Chondrocyte (in vitro differentiated cells): ENCODE results near the gene GRHL3. TPM values are rescaled to one million over a fixed set of nuclear protein-coding genes. Genes with fewer than 3 reads are reported as not detected.
"Not testable (repeated sequence)": the region's sequence is repeated elsewhere in the genome, so short reads cannot be mapped to it uniquely, and the experiment has no call there.

Source experiments
- DNase-seq: peaks from one replicate; pipeline ENCODE4 v3.0.0; 2021; ENCODE audit warnings: mixed read lengths, low spot score
- H3K27ac Mint-ChIP-seq: one replicate; pipeline ENCODE4 v1.8.0; 2021; ENCODE audit warnings: mild to moderate bottlenecking, moderate library complexity, mixed read lengths; ENCODE audit not compliant: unreplicated experiment
- H3K27me3 Mint-ChIP-seq: 2 replicates; pipeline ENCODE4 v1.8.0; 2021; ENCODE audit warnings: low read depth, mixed read lengths
- H3K36me3 Mint-ChIP-seq: 2 replicates; pipeline ENCODE4 v1.8.0; 2021; ENCODE audit warnings: low read depth, mixed read lengths
- H3K4me1 Mint-ChIP-seq: 2 replicates; pipeline ENCODE4 v1.8.0; 2021; ENCODE audit warnings: low read depth, mild to moderate bottlenecking, mixed read lengths
- H3K4me3 Mint-ChIP-seq: one replicate; pipeline ENCODE4 v1.8.0; 2021; ENCODE audit warnings: mild to moderate bottlenecking, moderate library complexity, mixed read lengths; ENCODE audit not compliant: unreplicated experiment
- H3K9me3 Mint-ChIP-seq: 2 replicates; pipeline ENCODE4 v1.8.0; 2021; ENCODE audit warnings: low read depth, mixed read lengths
- long read RNA-seq: library from polyadenylated mRNA; stranded (forward); transcript quantifications from one replicate; pipeline ENCODE4 v2.0.0, GENCODE V29; 2021
- total RNA-seq: library from RNA; stranded (reverse); gene quantifications from 3 replicates; pipeline ENCODE4 v1.2.1, GENCODE V29; 2021
- TF ChIP-seq, protein P1 (sequence below): fragments of 200-600 bp; sonication (generic); IDR thresholded peaks from 2 replicates; pipeline ENCODE4 v1.5.0; 2021; ENCODE audit warnings: antibody characterized with exemption, mild to moderate bottlenecking, moderate library complexity

The GRHL3 gene
- total RNA-seq, result 0.07 TPM in 1 of 3 replicates, not detected in the others
- long read RNA-seq, partial matches to known transcripts, result 0 of 2 reads
- long read RNA-seq, other reads (novel, unspliced or antisense), result 2 of 2 reads

GRCh38 chr1:24319312-24319863 lies at the start of gene GRHL3:
GRHL3 (plus strand) TSS chr1:24319357; CDS start chr1:24319552, 195 bp downstream.
- no peaks in the 10 kb centered on the region for H3K9me3 Mint-ChIP-seq
- TF ChIP-seq, protein P1, sequence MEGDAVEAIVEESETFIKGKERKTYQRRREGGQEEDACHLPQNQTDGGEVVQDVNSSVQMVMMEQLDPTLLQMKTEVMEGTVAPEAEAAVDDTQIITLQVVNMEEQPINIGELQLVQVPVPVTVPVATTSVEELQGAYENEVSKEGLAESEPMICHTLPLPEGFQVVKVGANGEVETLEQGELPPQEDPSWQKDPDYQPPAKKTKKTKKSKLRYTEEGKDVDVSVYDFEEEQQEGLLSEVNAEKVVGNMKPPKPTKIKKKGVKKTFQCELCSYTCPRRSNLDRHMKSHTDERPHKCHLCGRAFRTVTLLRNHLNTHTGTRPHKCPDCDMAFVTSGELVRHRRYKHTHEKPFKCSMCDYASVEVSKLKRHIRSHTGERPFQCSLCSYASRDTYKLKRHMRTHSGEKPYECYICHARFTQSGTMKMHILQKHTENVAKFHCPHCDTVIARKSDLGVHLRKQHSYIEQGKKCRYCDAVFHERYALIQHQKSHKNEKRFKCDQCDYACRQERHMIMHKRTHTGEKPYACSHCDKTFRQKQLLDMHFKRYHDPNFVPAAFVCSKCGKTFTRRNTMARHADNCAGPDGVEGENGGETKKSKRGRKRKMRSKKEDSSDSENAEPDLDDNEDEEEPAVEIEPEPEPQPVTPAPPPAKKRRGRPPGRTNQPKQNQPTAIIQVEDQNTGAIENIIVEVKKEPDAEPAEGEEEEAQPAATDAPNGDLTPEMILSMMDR, result no peak
- H3K27ac Mint-ChIP-seq, result no peak within 1 kb of the TSS
- H3K4me3 Mint-ChIP-seq, result peak within 1 kb of the TSS; percentile 52
- H3K27me3 Mint-ChIP-seq, result peaks cover 22% of the 10 kb centered on the region
- no peaks in the 10 kb centered on the region for H3K36me3 Mint-ChIP-seq
- no peak for DNase-seq
- H3K4me1 Mint-ChIP-seq, result peaks cover 36% of the 10 kb centered on the region

DNA sequence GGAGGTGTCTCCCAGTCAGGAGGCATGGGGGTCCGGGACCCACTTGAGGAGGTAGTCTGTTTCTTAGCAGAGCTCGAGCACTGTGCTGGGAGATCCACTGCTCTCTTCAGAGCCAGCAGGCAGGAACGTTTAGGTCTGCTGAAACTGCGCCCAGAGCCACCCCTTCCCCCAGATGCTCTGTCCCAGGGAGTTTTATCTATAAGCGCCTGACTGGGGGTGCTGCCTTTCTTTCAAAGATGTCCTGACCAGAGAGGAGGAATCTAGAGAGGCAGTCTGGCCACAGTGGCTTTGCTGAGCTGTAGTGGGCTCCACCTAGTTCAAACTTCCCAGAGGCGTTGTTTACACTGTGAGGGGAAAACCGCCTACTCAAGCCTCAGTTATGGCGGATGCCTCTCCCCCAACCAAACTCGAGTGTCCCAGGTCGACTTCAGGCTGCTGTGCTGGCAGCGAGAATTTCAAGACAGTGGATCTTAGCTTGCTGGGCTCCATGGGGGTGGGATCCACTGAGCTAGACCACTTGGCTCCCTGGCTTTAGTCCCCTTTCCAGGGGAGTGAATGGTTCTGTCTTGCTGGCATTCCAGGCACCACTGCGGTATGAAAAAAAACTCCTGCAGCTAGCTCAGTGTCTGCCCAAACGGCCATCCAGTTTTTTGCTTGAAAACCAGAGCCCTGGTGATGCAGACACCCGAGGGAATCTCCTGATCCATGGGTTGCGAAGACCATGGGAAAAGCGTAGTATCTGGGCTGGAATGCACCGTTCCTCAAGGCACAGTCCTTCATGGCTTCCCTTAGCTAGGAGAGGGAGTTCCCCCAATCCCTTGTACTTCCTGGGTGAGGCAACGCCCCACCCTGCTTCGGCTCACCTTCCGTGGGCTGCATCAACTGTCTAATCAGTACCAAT lies 44.7 kb upstream of the GRHL3 start:
- Mint-ChIP-seq H3K27me3 (peaks cover 10% of the 10 kb centered on the region), H3K36me3 (peaks cover 16% of the 10 kb centered on the region), H3K9me3 (peaks cover 33% of the 10 kb centered on the region)
- H3K4me3 Mint-ChIP-seq, H3K27ac Mint-ChIP-seq, DNase-seq, H3K4me1 Mint-ChIP-seq: not testable (repeated sequence)

- peaks cover 29% of the 10 kb centered on the region for H3K9me3 Mint-ChIP-seq
- no peak overlapping the region for H3K27ac Mint-ChIP-seq
- peaks cover 6% of the 10 kb centered on the region for H3K4me1 Mint-ChIP-seq
- TF ChIP-seq, protein P1, result no peak
- H3K27me3 Mint-ChIP-seq, result peaks cover 11% of the 10 kb centered on the region
- H3K36me3 Mint-ChIP-seq, result peaks cover 16% of the 10 kb centered on the region
- no peak overlapping the region for H3K4me3 Mint-ChIP-seq
- DNase-seq, result no peak
Measured at GRCh38 chr1:24275104-24275410, 44.1 kb upstream of the GRHL3 start.

DNA sequence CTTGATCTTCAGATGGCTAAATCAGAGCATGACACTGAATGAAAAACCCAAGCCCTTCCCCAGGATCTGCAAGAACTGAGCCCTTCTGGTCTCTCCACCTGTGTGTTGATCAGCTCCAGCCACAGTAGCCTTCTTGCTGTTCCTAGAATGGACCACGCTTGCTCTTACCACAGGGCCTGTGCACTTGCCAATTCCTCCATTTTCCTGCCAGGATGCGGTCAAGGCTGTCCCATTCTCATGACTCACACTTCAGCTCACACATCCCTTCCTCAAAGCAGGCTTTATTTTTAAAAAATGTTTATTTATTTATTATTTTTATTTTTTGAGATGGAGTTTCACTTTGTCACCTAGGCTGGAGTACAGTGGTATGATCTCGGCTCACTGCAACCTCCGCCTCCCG lies 43.6 kb upstream of the GRHL3 start:
- Mint-ChIP-seq H3K4me3 (no peak overlapping the region), H3K9me3 (peaks cover 29% of the 10 kb centered on the region), H3K4me1 (peaks cover 6% of the 10 kb centered on the region), H3K27ac (no peak overlapping the region), H3K36me3 (peaks cover 16% of the 10 kb centered on the region), H3K27me3 (peaks cover 13% of the 10 kb centered on the region)
- TF ChIP-seq, protein P1, result no peak
- DNase-seq, result no peak

DNA sequence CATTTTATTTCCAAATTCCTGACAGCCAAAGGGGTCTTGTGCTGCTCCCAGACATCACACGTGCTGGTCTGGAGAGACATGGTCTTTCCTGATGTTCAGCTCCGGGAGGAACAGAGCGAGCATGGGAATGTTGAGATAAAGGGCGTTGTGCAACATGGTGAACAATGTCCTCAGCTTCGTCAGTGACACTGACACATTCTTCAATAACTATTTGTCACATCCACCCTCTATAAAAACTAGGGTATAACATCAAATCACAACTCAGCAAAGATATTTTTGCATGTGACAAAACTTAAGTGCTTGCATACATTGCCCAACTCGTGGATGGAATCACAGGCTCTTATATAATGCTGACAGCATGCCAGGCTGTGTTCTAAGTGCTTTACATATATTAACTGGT lies 42.4 kb upstream of the GRHL3 start:
- Mint-ChIP-seq H3K9me3 (peaks cover 23% of the 10 kb centered on the region), H3K36me3 (peaks cover 11% of the 10 kb centered on the region), H3K4me3 (no peak overlapping the region), H3K27ac (no peak overlapping the region), H3K4me1 (peaks cover 6% of the 10 kb centered on the region), H3K27me3 (peaks cover 9% of the 10 kb centered on the region)
- TF ChIP-seq, protein P1, result no peak
- DNase-seq, result no peak
